Measurements from ENCODE around the gene CA5A.

DNA sequence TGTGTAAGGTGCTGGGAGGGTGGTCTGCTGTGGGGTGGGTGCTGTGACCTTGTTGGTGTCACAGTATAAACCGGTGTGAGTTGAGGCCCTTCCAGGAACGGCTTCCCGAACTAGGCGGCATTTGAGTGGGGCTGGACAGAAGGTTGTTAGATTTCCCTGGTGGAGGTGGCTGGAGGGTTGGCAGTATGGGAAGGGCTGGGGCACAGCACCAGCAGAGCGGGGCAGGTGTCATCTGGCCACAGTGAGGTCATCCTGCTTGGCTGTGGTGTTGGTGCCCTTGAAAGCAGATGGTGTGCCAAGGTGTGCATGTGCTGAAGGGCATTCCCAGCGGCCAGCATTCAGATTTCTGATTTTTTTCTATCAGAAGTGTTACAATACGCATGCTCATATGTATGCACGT is 43.0 kb upstream of the CA5A start:
- no peak for TF ChIP-seq POLR2A (IDR thresholded peaks at IDR 0.05)
- TF ChIP-seq, protein P1, sequence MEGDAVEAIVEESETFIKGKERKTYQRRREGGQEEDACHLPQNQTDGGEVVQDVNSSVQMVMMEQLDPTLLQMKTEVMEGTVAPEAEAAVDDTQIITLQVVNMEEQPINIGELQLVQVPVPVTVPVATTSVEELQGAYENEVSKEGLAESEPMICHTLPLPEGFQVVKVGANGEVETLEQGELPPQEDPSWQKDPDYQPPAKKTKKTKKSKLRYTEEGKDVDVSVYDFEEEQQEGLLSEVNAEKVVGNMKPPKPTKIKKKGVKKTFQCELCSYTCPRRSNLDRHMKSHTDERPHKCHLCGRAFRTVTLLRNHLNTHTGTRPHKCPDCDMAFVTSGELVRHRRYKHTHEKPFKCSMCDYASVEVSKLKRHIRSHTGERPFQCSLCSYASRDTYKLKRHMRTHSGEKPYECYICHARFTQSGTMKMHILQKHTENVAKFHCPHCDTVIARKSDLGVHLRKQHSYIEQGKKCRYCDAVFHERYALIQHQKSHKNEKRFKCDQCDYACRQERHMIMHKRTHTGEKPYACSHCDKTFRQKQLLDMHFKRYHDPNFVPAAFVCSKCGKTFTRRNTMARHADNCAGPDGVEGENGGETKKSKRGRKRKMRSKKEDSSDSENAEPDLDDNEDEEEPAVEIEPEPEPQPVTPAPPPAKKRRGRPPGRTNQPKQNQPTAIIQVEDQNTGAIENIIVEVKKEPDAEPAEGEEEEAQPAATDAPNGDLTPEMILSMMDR (IDR thresholded peaks at IDR 0.05), result no peak

All from transverse colon (tissue), 3 donors.